GM12864 (cell line): Measurements from ENCODE around the gene NELFB.

Experiments
- DNase-seq: peaks from one replicate; pipeline ENCODE4 v3.0.0-alpha.2; 2011; ENCODE audit warnings: low read depth
- H3K4me3 ChIP-seq: 2 replicates; pipeline ENCODE4 v1.5.1; 2011; ENCODE audit warnings: mild to moderate bottlenecking, low read depth, low read length, control low read depth
- TF ChIP-seq, protein P1 (sequence below): IDR thresholded peaks from 2 replicates; pipeline ENCODE4 v1.5.1; 2011; ENCODE audit warnings: low read depth, mild to moderate bottlenecking, moderate library complexity, low read length, control low read depth, inconsistent platforms; ENCODE audit errors: missing control alignments

Gene NELFB

DNA sequence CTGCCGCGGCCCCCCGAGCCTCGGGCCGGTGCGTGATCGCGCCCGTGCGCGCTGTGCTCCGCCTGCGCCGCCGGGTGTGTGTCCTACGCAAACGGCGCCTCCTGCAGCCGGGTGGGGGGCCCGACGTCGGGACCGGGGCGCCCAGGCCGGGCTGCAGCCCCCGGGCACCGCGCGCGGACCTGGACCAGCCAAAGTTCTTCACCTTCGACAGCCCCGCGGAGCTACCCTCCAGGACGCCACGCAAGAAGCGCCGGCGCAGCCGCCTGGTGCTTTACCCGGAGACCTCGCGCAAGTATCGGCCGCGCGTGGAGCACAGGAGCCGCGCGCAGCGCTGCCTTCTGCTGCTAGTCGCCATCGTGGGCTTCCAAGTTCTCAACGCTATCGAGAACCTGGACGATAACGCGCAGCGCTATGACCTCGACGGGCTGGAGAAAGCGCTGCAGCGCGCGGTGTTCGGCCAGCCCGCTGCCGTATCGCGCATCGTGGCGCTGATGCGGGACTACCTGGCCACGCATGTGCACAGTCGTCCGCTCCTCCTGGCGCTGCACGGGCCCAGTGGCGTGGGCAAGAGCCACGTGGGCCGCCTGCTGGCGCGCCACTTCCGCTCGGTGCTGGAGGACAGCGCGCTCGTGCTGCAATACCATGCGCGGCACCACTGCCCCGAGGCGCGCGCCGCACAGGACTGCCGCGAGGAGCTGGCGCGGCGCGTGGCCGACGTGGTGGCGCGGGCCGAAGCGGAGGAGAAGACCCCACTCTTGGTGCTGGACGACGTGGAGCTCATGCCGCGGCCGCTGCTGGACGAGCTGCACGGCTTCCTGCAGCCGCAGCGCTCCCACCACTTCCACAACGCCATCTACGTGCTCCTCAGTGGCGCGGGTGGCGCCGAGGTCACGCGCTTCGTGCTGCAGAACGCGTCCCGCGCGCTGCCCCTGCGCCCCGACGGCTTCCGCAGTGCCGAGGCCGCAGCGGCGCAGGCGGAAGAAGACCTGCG is 23.9 kb downstream of the NELFB start:
- TF ChIP-seq, protein P1, sequence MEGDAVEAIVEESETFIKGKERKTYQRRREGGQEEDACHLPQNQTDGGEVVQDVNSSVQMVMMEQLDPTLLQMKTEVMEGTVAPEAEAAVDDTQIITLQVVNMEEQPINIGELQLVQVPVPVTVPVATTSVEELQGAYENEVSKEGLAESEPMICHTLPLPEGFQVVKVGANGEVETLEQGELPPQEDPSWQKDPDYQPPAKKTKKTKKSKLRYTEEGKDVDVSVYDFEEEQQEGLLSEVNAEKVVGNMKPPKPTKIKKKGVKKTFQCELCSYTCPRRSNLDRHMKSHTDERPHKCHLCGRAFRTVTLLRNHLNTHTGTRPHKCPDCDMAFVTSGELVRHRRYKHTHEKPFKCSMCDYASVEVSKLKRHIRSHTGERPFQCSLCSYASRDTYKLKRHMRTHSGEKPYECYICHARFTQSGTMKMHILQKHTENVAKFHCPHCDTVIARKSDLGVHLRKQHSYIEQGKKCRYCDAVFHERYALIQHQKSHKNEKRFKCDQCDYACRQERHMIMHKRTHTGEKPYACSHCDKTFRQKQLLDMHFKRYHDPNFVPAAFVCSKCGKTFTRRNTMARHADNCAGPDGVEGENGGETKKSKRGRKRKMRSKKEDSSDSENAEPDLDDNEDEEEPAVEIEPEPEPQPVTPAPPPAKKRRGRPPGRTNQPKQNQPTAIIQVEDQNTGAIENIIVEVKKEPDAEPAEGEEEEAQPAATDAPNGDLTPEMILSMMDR = no peak
- H3K4me3 ChIP-seq = peak overlapping the region; percentile 69
- no peak for DNase-seq

DNA sequence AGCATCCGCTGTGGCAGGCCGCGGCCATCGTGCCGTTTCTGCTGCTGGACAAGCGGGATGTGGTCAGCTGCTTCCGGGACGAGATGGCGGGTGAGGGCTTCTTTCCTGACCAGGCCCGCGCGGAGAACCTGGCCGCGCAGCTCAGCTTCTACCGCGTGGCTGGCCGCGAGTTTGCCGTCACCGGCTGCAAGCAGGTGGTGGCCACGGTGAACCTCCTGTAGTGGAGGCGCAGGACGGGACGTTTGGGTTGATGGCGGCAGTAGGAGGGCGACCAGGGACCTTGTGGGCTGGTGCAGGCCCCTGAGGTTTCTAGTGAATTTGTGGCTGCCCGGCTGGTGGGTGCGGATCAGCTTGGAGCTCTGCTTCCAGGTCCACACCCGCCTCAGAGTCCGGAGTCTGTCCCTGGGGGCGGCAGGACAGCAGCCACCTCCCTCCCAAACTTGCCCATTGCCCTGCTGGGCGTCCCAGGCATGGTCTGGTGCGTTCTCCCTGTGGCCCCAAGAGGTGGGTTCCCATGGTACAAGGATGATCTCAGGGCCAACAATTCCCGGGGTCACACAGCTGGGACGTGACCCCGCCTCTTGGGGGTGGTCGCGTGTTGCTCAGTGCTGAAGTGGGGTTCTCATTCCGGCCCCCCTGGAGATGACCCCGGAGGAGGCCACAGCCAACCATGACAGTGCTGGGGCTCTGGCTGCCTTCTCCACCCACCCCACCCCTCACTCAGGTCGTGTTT is 24.8 kb downstream of the NELFB start:
- no peak overlapping the region for H3K4me3 ChIP-seq
- TF ChIP-seq, protein P1 = no peak
- no peak for DNase-seq

DNA sequence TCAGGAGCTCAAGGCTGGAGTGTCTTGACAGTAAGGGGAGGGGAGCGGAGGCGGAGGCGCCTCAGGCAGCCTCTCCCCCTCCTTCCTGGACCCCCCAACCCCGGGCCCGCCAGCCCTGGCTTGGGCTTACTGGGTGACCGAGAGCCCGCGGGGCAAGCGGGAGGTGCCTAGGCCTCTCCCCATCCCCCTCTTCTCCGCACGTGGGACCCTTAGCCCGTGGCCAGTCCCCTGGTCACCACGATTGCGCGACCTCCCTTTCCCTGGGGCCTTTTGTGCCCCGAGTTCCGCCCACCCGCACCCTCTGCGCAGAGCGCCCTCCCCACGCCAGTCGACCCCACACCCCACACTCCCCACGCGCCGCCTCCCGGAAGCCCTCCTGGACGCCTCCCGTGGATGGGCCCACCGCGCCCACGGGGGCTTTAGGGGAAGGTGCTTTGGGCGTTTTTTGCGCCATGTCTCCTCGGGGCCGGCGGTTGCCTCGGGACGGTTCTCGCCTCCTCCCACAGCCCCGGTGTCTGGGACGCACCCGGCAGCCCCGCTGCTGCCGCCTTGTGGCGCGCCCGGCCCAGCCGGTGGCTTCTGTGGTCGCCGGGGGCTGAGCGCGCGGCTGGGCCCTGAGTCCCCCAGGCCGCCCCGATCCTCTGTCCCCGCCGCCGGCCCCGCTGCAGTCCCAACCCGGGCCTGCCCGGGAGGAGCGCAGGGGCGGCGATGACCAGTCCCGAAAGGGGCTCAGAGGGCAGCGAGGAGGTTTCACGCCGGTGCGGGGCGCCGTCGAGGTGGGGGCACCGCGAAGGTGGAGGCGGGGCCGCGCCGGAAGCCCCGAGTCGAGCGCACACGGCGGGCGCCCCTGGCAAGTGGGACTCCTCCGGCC is 25.6 kb downstream of the NELFB start:
- no peak overlapping the region; the same call in 1 of the 2 replicates for H3K4me3 ChIP-seq
- TF ChIP-seq, protein P1 = peak; percentile 52
- DNase-seq = no peak

DNA sequence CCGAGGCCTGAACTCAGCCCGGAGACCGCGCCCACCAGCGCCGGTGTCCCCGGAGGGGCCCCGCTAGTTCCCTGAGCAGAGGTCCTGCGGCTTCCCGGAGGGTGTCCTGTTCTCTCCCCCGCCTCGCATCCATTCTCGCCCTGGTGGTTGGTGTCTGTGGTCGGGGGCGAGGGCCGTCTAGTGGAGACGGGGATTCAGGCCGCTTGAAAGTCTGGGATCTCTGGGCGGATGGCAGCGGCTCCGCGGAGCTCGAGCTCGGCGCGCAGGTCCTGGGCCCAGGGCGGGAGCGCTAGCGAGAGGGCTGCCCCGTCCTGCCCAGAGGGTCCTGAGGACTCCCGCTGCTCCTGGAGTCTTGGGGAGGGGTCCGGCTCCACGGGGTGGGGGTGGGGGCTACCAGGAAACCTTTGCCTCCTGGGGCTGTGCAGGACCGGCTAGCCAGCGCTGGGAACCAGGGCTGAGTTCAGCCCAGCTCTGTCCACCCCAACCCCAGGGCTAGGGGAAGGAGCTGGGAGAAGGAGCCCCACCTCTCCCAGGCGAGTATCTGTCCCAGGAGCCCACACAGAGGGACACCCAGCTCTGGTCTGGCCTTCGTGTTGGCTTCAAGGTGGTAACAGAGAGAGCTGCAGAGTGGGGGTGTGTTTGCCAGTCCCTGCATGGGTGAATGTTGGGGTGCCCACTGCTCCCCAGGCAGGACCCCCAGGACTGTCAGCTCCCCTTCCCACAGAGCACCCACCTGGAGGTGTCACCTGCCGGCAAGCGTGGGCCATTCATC is 26.4 kb downstream of the NELFB start:
- DNase-seq = no peak
- TF ChIP-seq, protein P1 = no peak
- no peak overlapping the region for H3K4me3 ChIP-seq

DNA sequence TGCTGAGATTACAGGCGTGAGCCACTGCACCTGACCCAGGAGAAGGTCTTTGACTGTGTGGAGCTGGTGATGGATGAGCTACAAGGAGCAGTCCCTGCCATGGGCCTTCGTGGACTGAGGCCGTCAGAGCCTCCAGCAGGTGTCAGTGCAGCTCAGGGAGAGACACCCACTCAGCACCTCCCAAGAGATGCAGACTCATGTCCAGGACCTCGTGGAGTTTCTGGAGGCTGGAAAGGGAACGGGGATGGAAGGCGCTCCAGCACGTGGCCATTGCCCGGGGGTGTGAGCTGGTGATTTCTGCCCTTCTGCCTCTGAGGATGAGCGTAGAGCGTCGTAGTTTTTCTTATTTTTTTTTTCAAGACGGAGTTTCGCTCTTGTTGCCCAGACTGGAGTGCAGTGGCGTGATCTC is 31.9 kb downstream of the NELFB start:
- DNase-seq = no peak
- H3K4me3 ChIP-seq = no peak overlapping the region
- TF ChIP-seq, protein P1 = peak; percentile 64

DNA sequence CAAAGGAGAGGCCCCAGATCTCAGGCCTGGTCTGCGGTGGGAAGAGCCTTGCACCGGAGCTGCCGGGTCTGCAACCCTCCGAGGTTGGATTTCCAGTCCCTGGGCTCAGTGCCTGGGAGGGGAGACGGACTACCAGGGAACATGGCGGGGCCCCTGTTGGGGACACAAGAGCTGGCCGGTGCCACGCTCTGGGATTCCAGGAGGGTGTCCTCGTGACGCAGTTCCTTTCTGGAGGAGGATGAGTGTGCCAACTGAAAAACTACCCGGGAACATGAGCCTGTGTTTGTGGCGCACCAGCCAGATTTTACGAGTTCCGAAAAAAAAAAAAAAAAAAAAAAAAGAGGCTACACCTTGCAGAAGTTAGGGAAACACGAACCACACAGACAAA is 38.0 kb downstream of the NELFB start:
- no peak overlapping the region for H3K4me3 ChIP-seq
- DNase-seq = no peak
- TF ChIP-seq, protein P1 = no peak
